WERI-Rb-1 (cell line): Measurements from ENCODE around the gene EVC2.

Experiments used
- DNase-seq: peaks from one replicate; pipeline ENCODE4 v3.0.0-alpha.2; 2020
- H3K27ac ChIP-seq: fragments of 250-450 bp; sonication (Bioruptor Pico); 2 replicates; pipeline ENCODE4 v1.5.1; 2020; ENCODE audit warnings: mild to moderate bottlenecking, moderate library complexity
- H3K27me3 ChIP-seq: fragments of 250-450 bp; sonication (Bioruptor Pico); 2 replicates; pipeline ENCODE4 v1.5.1; 2021; ENCODE audit warnings: mild to moderate bottlenecking, low read depth, moderate library complexity; ENCODE audit not compliant: insufficient read depth, severe bottlenecking
- H3K36me3 ChIP-seq: fragments of 250-450 bp; sonication (Bioruptor Pico); 2 replicates; pipeline ENCODE4 v1.5.1; 2020; ENCODE audit warnings: mild to moderate bottlenecking, moderate library complexity
- H3K4me3 ChIP-seq: 2 replicates; pipeline ENCODE4 v1.5.1; 2011; ENCODE audit warnings: low read depth, mild to moderate bottlenecking, control low read depth, low read length
- H3K9me3 ChIP-seq: fragments of 250-450 bp; sonication (Bioruptor Pico); 2 replicates; pipeline ENCODE4 v1.5.1; 2021; ENCODE audit warnings: mild to moderate bottlenecking, moderate library complexity; ENCODE audit not compliant: severe bottlenecking
- TF ChIP-seq, protein P1 (sequence below): IDR thresholded peaks from 2 replicates; pipeline ENCODE4 v1.5.1; 2011; ENCODE audit warnings: low read depth, mild to moderate bottlenecking, control low read depth, inconsistent platforms, low read length

The EVC2 gene

DNA sequence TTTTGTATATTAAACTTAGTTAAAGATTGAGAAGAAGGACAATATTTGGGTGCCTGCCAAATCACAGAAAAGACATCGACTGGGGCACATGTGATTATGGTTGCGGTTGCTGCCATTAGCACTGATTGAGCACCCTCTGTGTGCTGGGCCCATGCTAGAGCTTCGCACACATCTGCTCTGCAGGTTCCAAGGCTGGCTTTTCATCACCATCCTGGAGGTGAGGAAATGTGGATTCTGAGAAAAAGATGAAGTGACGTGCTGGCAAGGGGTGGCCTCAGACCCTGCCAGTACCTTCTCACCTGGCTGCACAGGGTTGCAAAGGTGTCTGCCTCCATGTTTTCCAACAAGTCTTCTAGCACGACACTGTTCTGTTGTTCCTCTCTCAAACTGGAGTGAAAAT lies 134.0 kb downstream of the EVC2 start:
- TF ChIP-seq, protein P1, sequence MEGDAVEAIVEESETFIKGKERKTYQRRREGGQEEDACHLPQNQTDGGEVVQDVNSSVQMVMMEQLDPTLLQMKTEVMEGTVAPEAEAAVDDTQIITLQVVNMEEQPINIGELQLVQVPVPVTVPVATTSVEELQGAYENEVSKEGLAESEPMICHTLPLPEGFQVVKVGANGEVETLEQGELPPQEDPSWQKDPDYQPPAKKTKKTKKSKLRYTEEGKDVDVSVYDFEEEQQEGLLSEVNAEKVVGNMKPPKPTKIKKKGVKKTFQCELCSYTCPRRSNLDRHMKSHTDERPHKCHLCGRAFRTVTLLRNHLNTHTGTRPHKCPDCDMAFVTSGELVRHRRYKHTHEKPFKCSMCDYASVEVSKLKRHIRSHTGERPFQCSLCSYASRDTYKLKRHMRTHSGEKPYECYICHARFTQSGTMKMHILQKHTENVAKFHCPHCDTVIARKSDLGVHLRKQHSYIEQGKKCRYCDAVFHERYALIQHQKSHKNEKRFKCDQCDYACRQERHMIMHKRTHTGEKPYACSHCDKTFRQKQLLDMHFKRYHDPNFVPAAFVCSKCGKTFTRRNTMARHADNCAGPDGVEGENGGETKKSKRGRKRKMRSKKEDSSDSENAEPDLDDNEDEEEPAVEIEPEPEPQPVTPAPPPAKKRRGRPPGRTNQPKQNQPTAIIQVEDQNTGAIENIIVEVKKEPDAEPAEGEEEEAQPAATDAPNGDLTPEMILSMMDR: no peak

DNA sequence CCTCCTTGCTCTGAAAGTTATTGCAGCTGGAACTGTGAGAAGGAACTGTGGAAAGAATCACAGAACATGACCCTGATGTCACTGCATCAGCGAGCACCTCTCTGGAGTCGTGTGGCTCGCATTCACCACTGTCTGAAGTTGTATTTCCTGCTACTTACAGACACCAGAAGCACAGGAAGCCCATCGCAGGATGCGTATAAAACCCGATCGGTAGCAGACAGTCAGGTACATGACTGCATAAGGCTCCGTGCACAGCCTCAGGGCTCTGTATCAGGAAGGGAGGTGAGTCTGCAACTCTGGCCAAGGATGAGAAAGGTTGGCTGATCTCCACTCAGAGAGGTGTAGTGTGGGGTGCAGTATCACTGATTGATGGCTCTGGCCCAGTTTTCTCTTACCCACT lies 134.4 kb downstream of the EVC2 start:
- TF ChIP-seq, protein P1: no peak
- no peak overlapping the region for H3K4me3 ChIP-seq
- H3K9me3 ChIP-seq: no peaks in the 10 kb centered on the region
- no peak overlapping the region for H3K27ac ChIP-seq
- H3K36me3 ChIP-seq: no peaks in the 10 kb centered on the region
- DNase-seq: no peak
- H3K27me3 ChIP-seq: no peaks in the 10 kb centered on the region

More for the DNA sequence above, 134.0 kb downstream of the EVC2 start:
- Histone ChIP-seq H3K36me3 (no peaks in the 10 kb centered on the region), H3K27me3 (no peaks in the 10 kb centered on the region), H3K9me3 (no peaks in the 10 kb centered on the region), H3K4me3 (no peak overlapping the region), H3K27ac (no peak overlapping the region)
- no peak for DNase-seq

DNA sequence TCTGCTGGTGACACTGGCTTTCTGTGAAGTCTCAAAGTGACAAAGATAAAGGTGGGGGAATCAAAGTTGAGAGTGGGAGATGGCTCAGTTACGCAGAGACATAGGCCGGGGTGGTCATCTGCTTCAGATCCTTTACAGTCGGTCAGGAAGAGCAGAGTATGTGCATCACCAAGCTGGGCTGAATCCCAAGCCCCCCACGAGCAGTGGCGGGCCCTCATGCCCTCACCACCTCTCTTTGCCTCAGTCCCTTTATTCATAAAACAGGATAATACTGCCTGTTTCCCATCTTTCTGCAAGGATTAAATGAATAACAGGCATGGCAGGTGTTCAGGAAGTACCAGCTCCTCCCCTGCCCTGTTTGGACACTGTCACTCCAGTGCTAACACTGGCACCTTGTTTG lies 135.6 kb downstream of the EVC2 start:
- Histone ChIP-seq H3K27me3 (no peaks in the 10 kb centered on the region), H3K36me3 (no peaks in the 10 kb centered on the region), H3K9me3 (no peaks in the 10 kb centered on the region), H3K27ac (no peak overlapping the region), H3K4me3 (no peak overlapping the region)
- TF ChIP-seq, protein P1: no peak
- DNase-seq: no peak

DNA sequence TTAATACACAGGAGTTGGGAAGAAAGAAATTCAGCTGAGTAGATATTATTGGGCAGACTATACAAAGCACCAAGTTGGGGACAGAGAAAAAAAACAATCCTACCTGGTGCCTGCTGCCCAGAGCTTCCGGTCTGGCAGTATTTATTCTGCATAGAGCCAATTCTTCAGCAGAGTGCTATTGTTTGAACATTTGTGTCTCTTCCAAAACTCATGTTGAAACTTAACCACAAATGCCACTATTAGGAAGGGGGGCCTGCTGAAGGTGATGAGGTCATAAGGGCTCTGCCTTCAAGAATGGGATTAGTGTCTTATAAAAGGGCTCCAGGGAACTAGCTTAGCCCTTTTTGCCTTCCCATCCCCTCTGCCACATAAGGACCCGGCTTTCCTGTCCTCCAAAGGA lies 136.2 kb downstream of the EVC2 start:
- Histone ChIP-seq H3K9me3 (no peaks in the 10 kb centered on the region), H3K36me3 (no peaks in the 10 kb centered on the region), H3K27ac (no peak overlapping the region), H3K4me3 (no peak overlapping the region), H3K27me3 (no peaks in the 10 kb centered on the region)
- TF ChIP-seq, protein P1: no peak
- DNase-seq: no peak

DNA sequence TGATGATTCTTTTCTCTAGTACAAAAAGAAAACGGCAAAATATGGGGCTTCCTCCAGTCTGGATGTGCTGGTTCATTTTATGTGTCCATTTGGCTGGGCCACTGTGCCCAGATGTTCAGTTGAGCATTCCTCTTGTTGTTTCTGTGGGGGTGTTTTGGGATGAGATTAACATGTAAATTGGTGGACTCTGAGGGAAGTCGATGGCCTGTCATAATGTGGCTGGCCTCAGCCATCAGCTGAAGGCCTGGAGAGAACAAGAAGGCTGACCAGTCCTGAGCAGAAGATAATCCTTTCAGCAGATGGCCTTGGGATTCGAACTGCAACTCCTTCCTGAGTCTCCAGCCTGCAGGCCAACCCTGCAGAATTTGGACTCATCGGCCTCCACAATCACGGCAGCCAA lies 136.7 kb downstream of the EVC2 start:
- H3K27me3 ChIP-seq: no peaks in the 10 kb centered on the region
- no peak overlapping the region for H3K27ac ChIP-seq
- DNase-seq: no peak
- TF ChIP-seq, protein P1: no peak
- H3K9me3 ChIP-seq: no peaks in the 10 kb centered on the region
- H3K36me3 ChIP-seq: no peaks in the 10 kb centered on the region
- H3K4me3 ChIP-seq: no peak overlapping the region

DNA sequence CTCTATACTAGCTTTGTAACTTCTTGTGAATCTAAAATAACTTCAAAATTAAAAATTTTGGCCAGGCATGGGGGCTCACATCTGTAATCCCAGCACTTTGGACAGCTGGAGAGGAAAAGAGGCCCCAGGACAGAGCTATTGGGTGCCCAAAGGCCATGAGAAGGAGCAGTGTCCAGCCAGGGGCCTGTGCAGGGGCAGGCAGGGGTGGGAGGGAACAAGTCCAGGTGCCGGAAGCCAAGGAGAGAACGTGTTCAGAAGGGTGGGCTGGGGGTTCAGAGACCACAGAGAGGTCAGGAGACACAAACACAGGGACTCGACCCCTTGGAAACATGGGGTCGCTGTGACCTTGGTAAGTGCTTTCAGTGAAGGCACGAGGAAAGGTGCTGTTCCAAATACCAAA lies 138.9 kb downstream of the EVC2 start:
- H3K9me3 ChIP-seq: no peaks in the 10 kb centered on the region
- no peaks in the 10 kb centered on the region for H3K36me3 ChIP-seq
- no peaks in the 10 kb centered on the region for H3K27me3 ChIP-seq
- H3K4me3 ChIP-seq: no peak overlapping the region
- TF ChIP-seq, protein P1: no peak
- no peak for DNase-seq
- no peak overlapping the region for H3K27ac ChIP-seq
